NCI-H1694 treated with DMSO at 0.1 percent for 48 hours (cell line): ENCODE data around the gene ZNF256.

Experiments used
- DNase-seq: peaks from one replicate; lab custom pipeline; 2025; lab: John Stamatoyannopoulos, UW

ZNF256 gene

DNA sequence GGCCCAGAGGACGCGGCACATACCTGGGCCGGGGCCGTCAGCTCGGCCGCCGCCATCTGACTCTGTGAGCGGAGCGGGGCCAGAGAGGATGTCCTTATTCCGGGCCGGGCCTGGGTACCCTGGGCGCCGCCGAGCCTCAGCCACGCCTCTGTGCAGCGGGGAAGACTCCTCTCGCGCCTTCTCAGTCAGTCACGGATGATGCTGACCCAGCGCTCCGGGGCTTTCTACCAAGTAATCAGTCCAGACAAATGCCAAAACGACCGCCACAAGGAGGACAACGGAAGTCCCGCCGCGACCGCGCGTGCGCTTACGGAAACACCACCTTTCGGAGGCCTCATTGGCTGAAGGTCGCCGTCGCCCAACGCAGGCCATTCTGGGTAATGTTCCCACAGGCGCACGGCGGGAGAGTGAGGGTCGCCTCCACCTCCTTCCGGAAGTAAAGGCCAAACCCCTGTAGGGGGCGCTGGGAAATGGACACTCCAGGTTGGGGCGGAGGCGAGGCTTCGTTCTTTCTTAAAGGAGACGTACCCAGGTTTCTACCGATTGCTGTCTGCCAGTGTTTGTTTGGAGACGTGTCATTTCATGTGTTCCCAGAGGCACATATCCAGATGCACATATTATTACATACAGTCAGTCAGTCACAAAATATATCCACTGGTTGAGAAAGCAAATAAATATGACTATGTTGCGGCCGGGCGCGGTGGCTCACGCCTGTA lies at the start of gene ZNF256:
Gene ZNF256 (minus strand): TSS at position 288 of the 716 bp plus-strand sequence. CDS start 232 bp downstream, at position 56.
- DNase-seq: peak; percentile 92

DNA sequence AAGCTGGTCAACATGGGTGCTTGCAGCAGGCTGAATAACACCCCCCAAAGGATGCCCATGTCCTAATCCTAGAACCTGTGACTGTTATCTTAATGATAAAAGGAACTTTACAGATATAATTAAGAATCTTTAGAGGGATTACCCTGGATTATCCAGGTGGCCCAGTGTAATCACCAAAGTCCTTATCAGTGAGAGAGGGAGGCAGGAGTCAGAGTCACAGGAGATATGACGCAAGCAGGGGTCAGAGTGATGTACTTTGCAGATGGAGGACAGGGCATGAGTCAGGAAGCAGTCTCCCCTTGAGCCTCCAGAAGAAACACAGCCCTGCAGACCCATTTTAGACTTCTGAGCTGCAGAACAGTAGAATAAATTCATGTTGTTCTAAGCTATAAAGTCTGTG lies 45.3 kb upstream of the ZNF256 start:
- no peak for DNase-seq

DNA sequence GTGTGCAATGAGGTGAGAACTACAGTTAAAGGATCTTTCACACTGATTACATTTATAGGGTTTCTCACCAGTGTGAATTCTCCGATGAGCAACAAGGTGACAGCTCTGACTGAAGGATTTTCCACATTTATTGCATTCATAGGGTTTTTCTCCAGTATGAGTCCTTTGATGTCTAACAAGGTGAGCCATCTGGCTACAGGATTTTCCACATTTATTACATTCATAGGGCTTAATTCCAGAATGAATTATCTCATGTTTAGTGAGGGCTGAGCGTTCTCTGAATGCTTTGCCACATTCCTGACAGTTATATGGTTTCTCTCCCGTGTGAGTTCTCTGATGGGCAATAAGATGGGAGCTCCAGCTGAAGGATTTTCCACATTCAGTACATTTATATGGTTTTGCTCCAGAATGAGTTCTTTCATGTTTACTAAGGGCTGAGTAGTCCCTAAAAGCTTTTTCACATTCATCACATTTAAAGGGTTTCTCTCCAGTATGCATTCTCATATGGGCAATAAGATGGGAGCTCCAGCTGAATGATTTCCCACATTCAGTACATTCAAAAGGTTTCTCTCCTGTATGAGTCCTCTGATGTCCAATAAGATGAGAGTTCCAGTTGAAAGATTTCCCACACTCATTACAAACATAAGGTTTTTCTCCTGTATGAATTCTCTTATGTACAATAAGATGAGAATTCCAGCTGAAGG lies 31.2 kb upstream of the ZNF256 start:
- DNase-seq: no peak

DNA sequence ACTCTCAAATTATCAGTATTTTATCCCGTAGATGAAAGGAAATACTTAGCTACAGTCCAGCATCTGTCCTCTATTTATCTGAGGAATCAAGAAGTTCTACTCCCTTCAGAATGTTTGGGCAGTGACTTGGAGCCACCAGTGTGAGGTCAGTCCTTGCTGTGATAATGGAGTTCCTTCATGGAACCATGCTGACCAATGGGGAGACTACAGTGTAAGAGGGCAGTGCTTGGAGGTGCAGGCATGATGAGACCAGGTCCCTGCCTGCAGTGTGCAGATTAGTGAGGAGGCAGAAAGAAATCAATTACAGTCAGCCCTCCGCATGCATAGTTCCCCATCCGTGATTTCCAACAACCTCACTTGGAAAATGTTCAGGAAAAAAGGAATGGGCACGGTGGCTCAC lies 26.9 kb upstream of the ZNF256 start, which contains the start of gene C19orf18:
Gene C19orf18 (minus strand): TSS at position 101 of the 400 bp plus-strand sequence. CDS start 102 bp downstream, outside the sequence.
- DNase-seq: no peak

DNA sequence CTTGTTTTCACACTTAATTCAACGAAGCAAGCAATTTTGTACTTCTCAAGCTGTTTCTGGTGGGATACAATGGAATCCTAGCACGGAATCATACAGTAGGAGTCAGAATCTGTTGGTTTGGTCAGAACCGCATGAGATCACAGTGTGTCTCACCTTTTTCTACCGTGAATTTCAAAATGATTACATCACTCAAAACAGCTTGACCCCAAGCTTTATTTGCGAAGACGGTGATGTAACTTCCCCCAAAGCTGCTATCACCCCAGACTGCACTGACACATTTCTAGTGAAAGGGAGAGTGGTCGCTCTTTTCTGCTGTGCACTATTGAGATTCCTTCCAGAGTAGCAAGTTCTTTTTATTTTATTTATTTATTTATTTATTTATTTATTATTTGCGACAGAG lies 17.3 kb upstream of the ZNF256 start:
- DNase-seq: no peak

DNA sequence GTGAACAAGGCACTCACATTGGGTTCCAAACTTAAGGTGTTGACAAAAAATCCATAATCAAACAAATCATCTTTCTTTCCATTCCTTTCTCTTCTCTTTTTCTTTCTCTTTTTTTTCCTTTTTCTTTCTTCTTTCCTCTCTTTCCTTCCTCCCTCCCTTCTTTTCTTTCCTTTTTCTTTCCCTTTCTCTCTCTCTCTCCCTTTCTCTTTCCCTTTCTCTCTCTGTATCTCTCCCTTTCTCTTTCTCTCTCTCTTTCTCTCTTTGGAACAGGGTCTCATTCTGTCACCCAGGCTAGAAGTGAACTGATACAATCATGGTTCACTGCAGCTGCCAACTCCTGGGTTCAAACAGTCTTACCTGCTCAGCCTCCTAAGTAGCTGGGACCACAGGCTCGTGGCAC lies 14.3 kb upstream of the ZNF256 start:
- DNase-seq: no peak

DNA sequence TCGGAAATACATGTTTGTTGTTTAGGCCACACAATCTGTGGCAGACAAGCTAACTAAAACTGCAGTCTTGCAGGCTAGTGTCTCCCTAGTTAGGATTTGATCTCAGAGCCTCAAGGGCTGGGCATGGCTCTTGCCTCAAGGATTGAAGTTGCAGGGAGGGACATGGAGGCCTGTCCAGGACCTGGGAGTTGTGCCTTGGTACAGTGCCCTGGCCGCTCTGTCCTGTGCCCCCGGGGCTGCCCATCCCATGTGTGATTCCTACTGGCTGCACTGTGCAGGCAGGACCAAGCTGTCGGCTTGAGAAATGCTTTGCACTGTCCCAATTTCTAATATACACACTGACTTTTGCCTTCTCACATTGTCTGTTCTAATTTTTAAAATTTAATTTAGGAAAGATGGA lies 7.5 kb upstream of the ZNF256 start:
- no peak for DNase-seq

DNA sequence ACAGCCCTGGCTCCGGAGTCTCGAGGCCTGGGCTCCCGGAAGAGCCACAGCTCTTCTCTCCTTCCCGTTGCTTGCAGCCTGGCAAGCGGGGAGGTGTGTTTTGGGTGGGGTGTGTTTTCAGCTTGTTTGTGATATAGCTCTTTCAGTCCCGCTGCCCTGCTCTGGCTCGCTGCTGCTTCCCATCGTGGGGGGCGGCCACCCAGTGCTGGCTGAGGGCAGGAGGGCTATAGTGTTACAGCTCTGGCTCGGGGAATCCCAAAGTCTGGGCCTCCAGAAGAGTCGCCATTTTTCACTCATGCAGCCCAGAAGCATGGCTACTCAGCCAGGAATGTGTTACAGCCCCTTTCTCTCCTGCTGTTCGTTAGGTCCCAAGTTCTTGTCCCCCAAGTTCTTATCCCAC lies 2.2 kb upstream of the ZNF256 start:
- DNase-seq: no peak

DNA sequence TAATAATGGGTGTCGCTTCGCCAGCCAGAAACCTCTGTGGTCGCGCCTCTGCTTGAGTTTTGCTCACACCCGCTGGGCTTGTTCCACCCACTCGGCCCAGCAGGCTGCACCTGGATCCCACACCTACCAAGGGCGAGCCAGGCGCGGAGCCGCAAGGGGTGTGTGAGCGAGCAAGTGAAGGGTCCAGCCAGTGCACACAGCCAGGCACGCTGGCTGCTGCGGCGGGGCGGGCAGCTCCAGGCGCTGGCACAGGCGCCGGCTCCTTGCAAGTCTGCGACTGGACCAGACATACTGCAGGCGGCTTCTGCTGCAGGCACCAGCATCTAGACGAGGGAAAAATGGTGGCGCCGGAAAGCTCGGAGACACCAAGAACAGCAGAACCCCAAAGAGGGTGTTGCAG lies 1.8 kb upstream of the ZNF256 start:
- DNase-seq: no peak

DNA sequence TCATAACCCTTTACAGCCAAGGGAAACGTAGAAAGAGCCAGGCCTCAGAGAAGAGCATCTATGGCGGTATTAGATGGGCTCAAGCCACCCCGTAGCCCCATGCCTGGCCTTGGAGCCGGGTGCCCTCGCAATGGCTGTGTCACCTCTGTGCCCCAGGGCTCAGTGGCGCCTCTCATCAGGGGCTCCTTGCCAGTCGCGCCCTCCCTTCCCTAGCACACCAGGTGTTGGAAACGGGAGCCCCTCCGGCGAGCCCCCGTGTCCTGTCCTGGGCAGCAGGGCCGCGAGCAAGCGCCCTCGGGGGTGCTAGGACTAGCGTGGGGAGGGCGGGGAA lies 453 bp downstream of the ZNF256 start:
- no peak for DNase-seq

DNA sequence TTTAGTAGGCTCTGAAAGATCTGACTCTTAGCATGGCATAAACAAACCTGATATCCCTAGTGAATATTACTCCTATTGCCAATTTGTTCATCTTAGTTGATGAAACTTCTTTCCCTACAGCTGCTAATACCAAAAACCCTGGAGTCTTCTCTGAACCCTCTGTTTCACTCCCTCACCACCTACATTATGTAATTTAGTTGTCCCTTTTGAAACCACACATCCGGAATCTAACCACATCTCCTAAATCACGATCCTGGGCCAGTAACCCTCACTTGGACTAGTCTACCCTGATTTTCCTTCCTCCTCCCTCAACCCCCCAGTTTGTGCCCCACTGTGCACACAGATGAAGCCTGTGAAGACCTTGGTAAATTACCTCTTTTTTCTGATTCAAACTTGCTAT lies 1.2 kb downstream of the ZNF256 start:
- no peak for DNase-seq

DNA sequence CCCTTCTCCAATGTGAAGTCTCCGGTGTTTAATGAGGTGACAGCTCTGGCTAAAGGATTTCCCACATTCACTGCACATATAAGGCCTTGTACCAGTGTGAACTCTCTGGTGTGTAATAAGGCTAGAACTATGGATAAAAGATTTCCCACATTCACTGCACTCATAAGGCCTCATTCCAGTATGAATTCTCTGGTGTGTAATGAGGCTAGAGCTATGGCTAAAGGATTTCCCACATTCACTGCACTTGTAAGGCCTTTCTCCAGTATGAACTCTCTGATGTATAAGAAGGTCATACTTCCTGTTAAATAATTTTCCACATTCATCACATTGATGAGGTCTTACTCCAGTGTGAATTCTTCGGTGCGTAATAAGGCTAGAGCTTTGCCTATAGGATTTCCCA lies 5.9 kb downstream of the ZNF256 start:
- DNase-seq: no peak

DNA sequence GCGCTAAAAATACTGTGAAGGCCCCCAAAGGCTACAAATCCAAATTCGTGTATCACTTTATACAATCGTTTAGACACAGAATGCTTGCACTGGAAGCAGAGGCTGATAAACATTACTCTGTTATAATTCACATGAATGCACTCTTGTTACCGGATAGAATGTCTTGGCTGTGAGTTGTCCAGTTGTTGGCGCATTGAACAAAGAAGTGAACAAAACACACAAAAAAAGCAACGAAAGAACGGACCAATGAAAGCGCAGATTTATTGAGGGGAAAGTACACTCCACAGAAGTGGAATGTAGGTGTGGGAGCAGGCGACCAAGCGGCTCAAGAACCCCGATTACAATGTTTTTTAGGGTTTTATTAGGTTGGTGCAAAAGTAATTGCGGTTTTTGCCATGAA lies 11.8 kb downstream of the ZNF256 start:
- no peak for DNase-seq

DNA sequence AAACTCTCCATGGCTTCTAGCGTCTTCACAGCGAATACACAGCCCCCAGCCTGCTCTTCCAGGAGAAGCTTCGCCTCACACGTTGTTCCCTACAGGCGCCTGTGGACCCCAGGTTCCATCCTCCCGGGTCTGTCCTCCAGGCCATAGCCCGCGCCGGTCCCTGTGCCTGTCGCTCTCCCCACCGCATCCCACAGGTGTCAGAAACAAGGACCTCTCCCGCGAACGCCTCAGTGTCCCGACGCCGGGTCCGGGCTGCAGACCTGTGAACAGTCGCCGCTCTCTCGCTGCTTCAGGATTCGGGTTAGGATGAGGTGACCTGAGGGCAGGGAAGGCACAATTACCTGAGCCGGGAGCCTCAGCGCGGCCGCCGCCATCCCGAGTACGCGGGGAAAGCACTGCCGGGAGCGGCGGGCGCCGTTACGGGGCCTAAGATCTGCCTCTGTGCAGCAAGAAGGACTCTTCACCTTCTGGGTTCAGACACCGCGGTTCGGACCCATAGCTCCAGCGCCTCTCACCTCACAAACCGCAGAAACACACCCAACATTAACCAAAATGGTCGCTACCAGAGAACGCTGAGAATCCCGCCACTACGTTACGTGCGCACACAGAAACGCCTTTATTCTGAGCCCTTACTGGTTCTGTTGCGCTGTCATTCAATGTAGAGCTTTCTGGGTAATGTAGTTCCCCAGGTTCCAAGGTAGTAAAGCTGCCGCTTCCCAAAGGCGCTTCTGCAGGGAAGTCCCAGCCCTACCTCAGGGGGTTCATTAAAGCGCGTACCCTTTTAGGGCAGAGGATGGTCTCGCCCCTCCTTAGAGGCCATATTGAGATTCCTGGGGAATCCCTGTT lies 12.5 kb downstream of the ZNF256 start, which contains the start of gene ZNF418:
Gene ZNF418 (minus strand): TSS at position 583 of the 846 bp plus-strand sequence. CDS start 1,580 bp downstream, outside the sequence.
- DNase-seq: no peak

DNA sequence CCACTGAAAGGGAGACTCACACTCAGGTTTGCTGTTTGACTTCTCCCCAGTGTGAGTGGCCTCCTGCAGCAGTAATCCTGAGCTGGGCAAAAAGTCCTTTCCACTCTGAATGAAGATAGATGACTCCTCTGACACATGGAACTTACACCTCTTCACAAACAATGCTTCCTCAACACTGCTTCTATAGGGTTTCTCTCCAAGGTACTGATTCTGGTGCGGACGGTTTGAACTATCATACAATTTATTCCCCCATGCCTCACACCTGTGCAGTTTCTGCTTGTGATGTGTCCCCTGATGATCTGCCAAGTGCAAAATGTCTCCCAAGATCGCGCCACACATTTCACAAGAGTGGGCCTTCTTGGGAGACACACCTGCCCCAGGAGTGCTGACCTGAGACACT lies 19.9 kb downstream of the ZNF256 start:
- DNase-seq: no peak

DNA sequence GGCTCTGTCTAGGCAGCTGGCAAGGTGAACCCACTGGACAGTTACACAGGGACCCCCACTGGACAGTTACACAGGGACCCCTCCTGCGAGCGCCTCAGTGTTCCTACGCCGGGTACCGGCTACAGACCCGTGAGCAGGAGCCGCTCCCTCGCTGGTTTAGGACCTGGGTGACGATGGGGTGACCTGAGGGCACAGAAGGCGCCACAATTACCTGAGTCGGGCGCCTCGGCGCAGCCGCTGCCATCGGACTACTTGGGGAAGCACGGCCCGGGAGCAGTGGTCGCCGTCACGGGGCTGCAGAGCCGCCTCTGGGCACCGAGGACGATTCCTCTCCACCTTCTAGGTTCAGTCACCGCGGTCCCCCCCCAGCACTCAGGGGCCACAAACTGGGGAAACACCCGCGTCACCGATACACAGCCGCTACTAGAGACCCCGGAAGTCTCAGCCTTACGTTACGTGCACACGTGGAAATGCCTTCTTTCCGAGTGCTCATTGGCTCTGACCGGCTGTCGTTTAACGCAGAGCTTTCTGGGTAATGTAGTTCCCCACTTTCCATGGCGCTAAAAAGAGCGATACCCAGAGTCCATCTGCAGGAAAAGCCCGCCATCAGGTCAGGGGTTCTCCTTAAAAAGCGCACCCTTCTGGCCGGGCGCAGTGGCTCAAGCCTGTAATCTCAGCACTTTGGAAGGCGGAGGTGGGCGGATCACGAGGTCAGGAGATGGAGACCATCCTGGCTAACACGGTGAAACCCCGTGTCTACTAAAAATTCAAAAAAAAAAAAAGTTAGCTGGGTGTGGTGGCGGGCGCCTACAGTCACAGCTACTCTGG lies 31.1 kb downstream of the ZNF256 start, which contains the start of gene ZNF417:
Gene ZNF417 (minus strand): TSS at position 425 of the 828 bp plus-strand sequence. CDS start 181 bp downstream, at position 244.
- peak; percentile 92 for DNase-seq

DNA sequence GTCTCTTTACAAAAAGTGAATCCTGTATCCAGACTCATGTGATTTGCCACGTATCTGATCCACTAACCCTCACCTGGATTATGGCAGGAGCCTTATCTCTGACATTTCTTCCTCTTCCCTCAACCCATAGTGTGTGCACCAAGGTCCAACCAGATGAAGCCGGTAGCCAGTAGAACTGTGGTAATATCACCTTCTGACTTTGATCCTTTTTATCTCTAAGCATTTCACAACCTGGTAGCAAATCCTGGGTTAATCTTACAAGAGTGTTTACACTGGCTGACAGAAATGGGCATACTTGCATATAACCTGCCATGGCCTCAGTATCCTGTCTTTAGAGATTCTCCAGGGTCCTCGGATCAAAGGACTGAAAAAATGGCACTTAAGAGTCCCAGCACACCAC lies 33.0 kb downstream of the ZNF256 start:
- no peak for DNase-seq

DNA sequence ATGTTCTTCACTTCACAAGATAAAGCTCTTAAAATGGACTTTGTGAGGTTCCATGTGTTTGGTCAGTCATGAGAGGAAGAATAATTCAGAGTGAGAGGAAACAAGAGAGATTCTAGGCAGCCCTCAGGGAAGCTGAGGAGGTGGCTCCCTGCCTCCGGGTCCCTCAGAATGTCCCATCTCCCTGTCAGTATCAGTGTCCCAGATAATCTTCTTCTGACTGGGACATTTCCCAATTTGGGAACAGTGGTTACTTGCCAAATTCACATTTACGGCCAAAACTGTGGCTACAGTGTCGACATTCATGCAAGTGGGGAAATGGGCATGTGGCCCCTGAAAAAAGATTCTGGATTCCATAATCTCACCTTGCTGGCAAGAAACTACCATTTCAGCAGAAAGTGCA lies 40.1 kb downstream of the ZNF256 start:
- no peak for DNase-seq

DNA sequence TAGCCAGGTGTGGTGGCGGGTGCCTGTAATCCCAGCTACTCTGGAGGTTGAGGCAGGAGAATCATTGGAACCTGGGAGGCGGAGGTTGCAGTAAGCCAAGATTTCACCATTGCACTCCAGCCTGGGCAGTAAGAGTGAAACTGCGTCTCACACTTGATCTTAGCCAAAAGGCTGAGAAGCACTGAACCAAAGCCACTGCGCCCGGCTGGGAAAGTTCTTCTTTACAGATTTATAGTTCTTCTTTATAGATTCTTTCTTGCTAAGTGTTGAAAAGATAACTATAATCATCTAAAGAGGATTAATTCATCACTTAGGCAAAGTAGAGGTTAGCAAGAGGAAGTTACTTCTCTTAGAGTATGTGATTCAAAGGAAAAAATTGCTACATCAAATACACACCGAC lies 42.2 kb downstream of the ZNF256 start:
- DNase-seq: no peak

DNA sequence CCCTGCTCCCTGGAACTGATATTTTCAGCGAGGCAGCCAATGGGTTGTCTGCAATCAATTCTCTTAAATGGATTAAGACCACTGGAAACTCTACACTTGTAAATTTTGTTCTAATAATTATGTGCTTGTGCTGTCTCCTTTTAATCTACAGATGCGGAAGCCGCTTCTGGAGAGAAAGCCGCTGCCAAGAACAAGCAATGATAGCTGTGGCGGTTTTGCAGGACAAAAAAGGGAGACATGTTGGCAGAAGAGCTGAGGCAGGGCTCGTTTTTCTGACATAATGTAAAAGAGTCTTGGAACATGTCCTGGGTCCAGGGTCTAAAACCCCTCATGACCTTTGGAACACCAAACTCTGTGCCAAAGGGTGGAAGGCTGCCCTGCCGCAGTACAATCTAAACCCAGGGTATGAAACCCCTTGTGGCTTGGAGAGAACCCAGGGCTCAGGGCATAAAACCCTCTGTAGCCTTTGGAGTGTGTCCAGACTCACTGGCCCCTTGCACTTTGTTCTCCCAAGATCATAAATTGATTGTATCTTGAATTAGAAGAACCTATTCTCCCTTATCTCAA lies 43.8 kb downstream of the ZNF256 start:
- DNase-seq: no peak

DNA sequence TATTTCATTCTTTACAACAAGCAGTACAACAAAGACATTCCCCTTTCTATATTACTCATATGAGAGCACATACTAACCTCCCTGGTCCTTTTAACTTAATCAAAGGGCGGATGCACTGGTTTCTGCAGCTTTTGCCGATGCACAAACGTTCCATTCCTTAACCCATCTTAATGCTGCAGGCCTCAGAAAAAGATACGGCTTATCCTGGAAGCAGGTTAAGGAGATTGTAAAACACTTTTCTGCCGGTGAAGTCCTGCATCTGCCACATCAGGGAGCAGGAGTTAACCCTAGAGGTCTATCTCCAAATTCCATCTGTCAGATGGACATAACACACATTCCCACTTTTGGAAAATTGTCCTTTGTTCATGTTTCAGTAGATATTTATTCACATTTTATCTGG lies 47.2 kb downstream of the ZNF256 start:
- no peak for DNase-seq
